Measurements from ENCODE around the gene RIPOR2. TPM values are rescaled to one million over a fixed set of nuclear protein-coding genes. Genes with fewer than 3 reads are reported as not detected.

Gene RIPOR2
- total and polyA plus RNA-seq, 4 donors: 1.6 to 10.9 (median 3.7) TPM

GRCh38 chr6:24759718-24760117 is 176.0 kb downstream of the RIPOR2 start:
- 96% methylated on average over 3 of the region's 3 CpGs for WGBS
- Histone ChIP-seq H3K9me3 (ENCODE audit: control insufficient read depth in 4 of 4, low read length in 3 of 4) (no peaks in the 10 kb centered on the region), H3K27me3 (ENCODE audit: control insufficient read depth in 4 of 4, insufficient read depth in 4 of 4, low read length in 3 of 4) (no peaks in the 10 kb centered on the region), H3K27ac (ENCODE audit: low read depth in 1 of 2, low read length in 2 of 2) (no peak overlapping the region), H3K4me3 (ENCODE audit: low read depth in 1 of 3, low read length in 3 of 3) (no peak overlapping the region), H3K9ac (ENCODE audit: low read depth in 1 of 2, low read length in 2 of 2) (no peak overlapping the region), H3K36me3 (ENCODE audit: control insufficient read depth in 4 of 4, insufficient read depth in 3 of 4, low read depth in 1 of 4, low read length in 3 of 4) (no peaks in the 10 kb centered on the region), H3K4me1 (ENCODE audit: control insufficient read depth in 4 of 4, insufficient read depth in 4 of 4, low read length in 3 of 4) (peaks cover 0 to 3% (median 0%) of the 10 kb centered on the region in 4 donors)
- no peak for DNase-seq (ENCODE audit: low spot score)
- no peak for TF ChIP-seq RXRA (IDR thresholded peaks at IDR 0.05)
- no peak for TF ChIP-seq MAX (IDR thresholded peaks at IDR 0.05)
- no peak for TF ChIP-seq JUND (IDR thresholded peaks at IDR 0.05)
- no peak for TF ChIP-seq SP1 (IDR thresholded peaks at IDR 0.05)
- no peak for TF ChIP-seq HNF4G (IDR thresholded peaks at IDR 0.05)
- no peak for TF ChIP-seq ZBTB33 (IDR thresholded peaks at IDR 0.05)
- TF ChIP-seq FOXA2 (IDR thresholded peaks at IDR 0.05): no peak
- TF ChIP-seq FOXA1 (IDR thresholded peaks at IDR 0.05): no peak
- no peak for TF ChIP-seq RAD21 (IDR thresholded peaks at IDR 0.05)
- no peak for TF ChIP-seq HNF4A (conservative IDR thresholded peaks at IDR 0.05)
- TF ChIP-seq CTCF (IDR thresholded peaks at IDR 0.05; ENCODE audit: low read depth, low read length, missing input control): no peak

- Histone ChIP-seq H3K9me3 (ENCODE audit: control insufficient read depth in 4 of 4, low read length in 3 of 4) (no peaks in the 10 kb centered on the region), H3K4me3 (ENCODE audit: low read depth in 1 of 3, low read length in 3 of 3) (no peak overlapping the region), H3K9ac (ENCODE audit: low read depth in 1 of 2, low read length in 2 of 2) (no peak overlapping the region), H3K4me1 (ENCODE audit: control insufficient read depth in 4 of 4, insufficient read depth in 4 of 4, low read length in 3 of 4) (no peaks in the 10 kb centered on the region), H3K27ac (ENCODE audit: low read depth in 1 of 2, low read length in 2 of 2) (no peak overlapping the region), H3K27me3 (ENCODE audit: control insufficient read depth in 4 of 4, insufficient read depth in 4 of 4, low read length in 3 of 4) (no peaks in the 10 kb centered on the region), H3K36me3 (ENCODE audit: control insufficient read depth in 4 of 4, insufficient read depth in 3 of 4, low read depth in 1 of 4, low read length in 3 of 4) (no peaks in the 10 kb centered on the region)
- DNase-seq (ENCODE audit: low spot score): no peak
- 90% methylated on average over 6 of the region's 6 CpGs for WGBS
- TF ChIP-seq REST (IDR thresholded peaks at IDR 0.05) (no peak), RAD21 (IDR thresholded peaks at IDR 0.05) (no peak), MAX (IDR thresholded peaks at IDR 0.05) (no peak), EGR1 (IDR thresholded peaks at IDR 0.05; ENCODE audit: low read depth in 2 of 2) (no peak), ATF3 (IDR thresholded peaks at IDR 0.05) (no peak), JUND (IDR thresholded peaks at IDR 0.05) (no peak), TAF1 (conservative IDR thresholded peaks at IDR 0.05) (no peak), ZBTB33 (IDR thresholded peaks at IDR 0.05) (no peak), SP1 (IDR thresholded peaks at IDR 0.05) (no peak), HNF4A (conservative IDR thresholded peaks at IDR 0.05) (no peak), CTCF (IDR thresholded peaks at IDR 0.05; ENCODE audit: low read depth, low read length, missing input control) (no peak)
These were observed 178.1 kb downstream of the RIPOR2 start for GRCh38 chr6:24757611-24758010.

Data from liver (tissue), 9 donors.